ENCODE measurements around the gene CYP2A6. TPM values are rescaled to one million over a fixed set of nuclear protein-coding genes. Genes with fewer than 3 reads are reported as not detected.

The CYP2A6 gene
- total RNA-seq, 2 donors from 2014 or later: not detected

Other genes with a start within 250 kb of the CYP2A6 start
- gene LTBP4, start 249.1 kb downstream of the CYP2A6 start, total RNA-seq: 100 to 1,000 TPM; 200 to 265 TPM
- 10 to 100 TPM; 54.0 to 62.6 TPM for gene NUMBL, start 159.8 kb downstream of the CYP2A6 start, total RNA-seq
- gene COQ8B, start 133.6 kb downstream of the CYP2A6 start, total RNA-seq: 10 to 100 TPM; 21.5 to 29.9 TPM
- gene ITPKC, start 133.3 kb downstream of the CYP2A6 start, total RNA-seq: 10 to 100 TPM; 18.9 to 19.4 TPM
- gene ACTMAP, start 100.0 kb downstream of the CYP2A6 start, total RNA-seq: 1 to 10 TPM; 3.0 to 5.5 TPM
- 10 to 100 TPM; 37.1 to 46.1 TPM for gene SNRPA, start 99.2 kb downstream of the CYP2A6 start, total RNA-seq
- 1 to 10 TPM in 1 of 2 donors, not detected in 1; 1.6 TPM for gene MIA, start 74.9 kb downstream of the CYP2A6 start, total RNA-seq
- gene RAB4B, start 72.2 kb downstream of the CYP2A6 start, total RNA-seq: 10 to 100 TPM; 20.5 to 24.5 TPM
- 10 to 100 TPM; 76.3 to 89.0 TPM for gene EGLN2, start 51.3 kb downstream of the CYP2A6 start, total RNA-seq
- not detected for gene CYP2A7, start 31.8 kb upstream of the CYP2A6 start, total RNA-seq
- not detected for gene CYP2B6, start 140.8 kb upstream of the CYP2A6 start, total RNA-seq
- gene CYP2A13, start 238.0 kb upstream of the CYP2A6 start, total RNA-seq: not detected